ENCODE results near the gene SMARCC1.

Gene SMARCC1

DNA sequence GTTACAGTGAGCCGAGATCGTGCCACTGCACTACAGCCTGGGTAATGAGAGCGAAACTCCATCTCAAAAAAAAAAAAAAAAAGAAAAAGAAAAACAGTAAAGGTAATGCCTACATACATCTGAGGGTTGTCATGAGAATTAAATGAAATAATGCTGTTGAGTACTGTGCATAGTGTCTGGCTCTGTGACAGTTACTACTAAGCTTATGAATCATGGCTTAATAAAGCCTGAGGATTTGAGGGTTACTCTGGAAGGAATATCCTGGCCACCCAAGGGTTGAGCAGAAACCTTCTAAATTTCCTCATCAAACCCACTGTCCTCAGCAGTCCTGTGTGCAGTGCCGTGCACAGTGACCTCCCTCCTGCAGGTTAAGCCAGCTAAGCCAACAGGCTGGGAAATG lies 241.4 kb downstream of the SMARCC1 start:
- DNase-seq (ENCODE audit: low spot score), result no peak

DNA sequence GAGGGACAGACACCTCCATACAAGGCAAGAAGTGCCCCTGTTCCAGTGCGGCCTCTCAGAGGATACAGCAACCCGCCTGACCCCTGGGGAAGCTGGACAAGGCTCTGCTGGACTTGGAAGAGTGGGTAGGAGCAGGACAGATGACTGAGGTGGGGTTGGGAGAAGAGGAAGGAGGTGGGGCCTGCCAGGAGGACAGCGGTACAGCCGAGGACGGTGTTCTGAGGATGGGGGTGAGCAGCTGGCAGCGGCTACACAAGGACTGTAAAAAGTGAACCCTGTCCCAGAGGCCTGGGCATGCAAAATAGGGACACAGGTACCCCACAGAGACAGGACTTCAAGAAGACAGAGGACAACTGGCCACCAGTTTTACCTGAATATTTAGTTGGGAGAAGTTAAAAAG lies 244.7 kb downstream of the SMARCC1 start:
- peak; percentile 60 for DNase-seq (ENCODE audit: low spot score)

DNA sequence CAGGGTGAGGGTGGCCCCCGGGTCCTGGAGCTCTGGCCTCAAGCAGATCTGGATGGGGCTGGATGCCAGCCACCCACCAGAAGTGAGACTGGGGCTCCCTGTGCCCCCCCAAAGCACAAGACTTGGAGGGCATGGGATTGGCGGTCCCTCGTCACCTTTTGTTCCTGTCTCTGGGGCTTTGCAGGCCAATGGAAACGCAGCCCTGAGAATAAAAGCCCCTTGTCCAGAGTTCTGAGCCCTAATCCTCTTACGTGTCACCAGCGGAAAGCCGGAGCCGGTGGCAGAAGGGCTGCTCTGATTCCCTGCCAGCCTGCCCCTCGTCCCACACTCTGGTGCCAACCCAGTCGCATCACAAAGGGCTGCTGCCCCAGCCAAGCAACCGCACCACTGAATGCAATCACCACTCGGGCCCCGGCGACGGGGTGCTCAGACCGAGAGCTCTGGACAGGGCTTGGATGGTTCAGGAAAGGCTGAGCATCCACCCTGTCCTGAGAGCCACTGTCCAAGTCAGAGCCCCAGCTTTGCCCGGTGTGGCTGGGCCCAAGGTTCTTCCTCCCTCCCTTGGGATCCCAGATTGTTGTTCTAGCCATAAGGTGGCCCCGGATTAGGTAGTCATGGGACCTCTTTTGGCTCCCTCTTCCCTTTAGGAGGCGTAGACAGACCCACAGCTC lies 245.3 kb downstream of the SMARCC1 start:
- DNase-seq (ENCODE audit: low spot score), result peak; percentile 91
